GM12878 (cell line): ENCODE measurements around the gene ENOX1. TPM values are rescaled to one million over a fixed set of nuclear protein-coding genes. Genes with fewer than 3 reads are reported as not detected.

Experiments
- POU2F2 ChIP-seq: IDR thresholded peaks from 3 replicates; pipeline ENCODE4 v1.6.1; 2011; ENCODE audit warnings: low read depth, mild to moderate bottlenecking, low read length, borderline replicate concordance
- TCF7 ChIP-seq: IDR thresholded peaks from 2 replicates; pipeline ENCODE4 v1.6.1; 2014; ENCODE audit warnings: antibody characterized with exemption, borderline replicate concordance
- ZNF207 ChIP-seq: fragments of 450-650 bp; IDR thresholded peaks from 2 replicates; pipeline ENCODE4 v1.6.1; 2014; ENCODE audit warnings: antibody characterized with exemption, mild to moderate bottlenecking, borderline replicate concordance
- polyA plus RNA-seq, 11 experiments: library from polyadenylated mRNA; depleted of rRNA in 4 of 11; unstranded in 6 of 11; stranded (reverse) in 5 of 11; fragments of >200 nt; fragmentation: Nextera tagmentation in 4 of 11; fragmentation: Illumina TruSeq in 1 of 11; extraction: Ambion mirVana in 4 of 11; extraction: Trizol in 1 of 11; gene quantifications; 1 replicate in 1 of 11; 2 replicates in 10 of 11; pipeline versions ENCODE4 v1.2.1 to v1.2.3, GENCODE V29; 2011 to 2016; ENCODE audit warnings: inconsistent platforms in 2 of 11, missing spikeins in 2 of 11, low read depth in 1 of 11
- total RNA-seq, 4 experiments: library from RNA; depleted of rRNA in 3 of 4; stranded (reverse); fragments of >200 nt in 3 of 4; fragmentation: Illumina TruSeq in 1 of 4; extraction: Trizol in 1 of 4; gene quantifications; 2 replicates each; pipeline versions ENCODE4 v1.2.1 to v1.2.3, GENCODE V29; 2013 to 2021
- TF ChIP-seq, protein P1 (sequence below): fragments of 450-650 bp; IDR thresholded peaks from 2 replicates; pipeline ENCODE4 v1.6.1; 2017; ENCODE audit warnings: low read depth, mild to moderate bottlenecking, moderate library complexity
- TF ChIP-seq, protein P2 (sequence below): fragments of 450-650 bp; formaldehyde crosslinking; IDR thresholded peaks from 2 replicates; pipeline ENCODE4 v1.5.0; 2022; ENCODE audit warnings: mild to moderate bottlenecking, missing genetic modification characterization

ENOX1 gene
- total and polyA plus RNA-seq, 10 of the 15 experiments (the other 5 are each of a cell fraction or from before 2014, with no cell fraction given) = 0.11 to 0.26 (median 0.15) TPM

DNA sequence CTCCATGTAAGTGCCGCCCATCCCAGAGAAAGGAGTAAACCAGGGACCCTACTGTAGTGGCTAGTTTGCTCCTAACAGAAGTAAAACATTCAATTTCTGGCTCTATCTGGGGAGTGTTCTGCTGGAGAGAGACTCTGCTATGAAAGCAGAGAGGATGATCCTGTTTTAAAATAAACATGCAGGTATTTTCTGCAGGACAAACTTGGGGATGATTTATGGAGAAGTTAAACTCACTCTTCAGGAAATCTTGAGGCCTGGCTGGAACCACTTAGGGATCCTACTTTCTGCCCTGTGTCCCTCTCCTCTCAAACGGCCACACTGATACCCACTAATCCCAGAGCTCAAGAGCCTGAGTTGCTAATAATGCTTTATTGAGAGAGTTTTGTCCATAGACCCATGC is 482.3 kb downstream of the ENOX1 start (continued):
- TF ChIP-seq, protein P1, sequence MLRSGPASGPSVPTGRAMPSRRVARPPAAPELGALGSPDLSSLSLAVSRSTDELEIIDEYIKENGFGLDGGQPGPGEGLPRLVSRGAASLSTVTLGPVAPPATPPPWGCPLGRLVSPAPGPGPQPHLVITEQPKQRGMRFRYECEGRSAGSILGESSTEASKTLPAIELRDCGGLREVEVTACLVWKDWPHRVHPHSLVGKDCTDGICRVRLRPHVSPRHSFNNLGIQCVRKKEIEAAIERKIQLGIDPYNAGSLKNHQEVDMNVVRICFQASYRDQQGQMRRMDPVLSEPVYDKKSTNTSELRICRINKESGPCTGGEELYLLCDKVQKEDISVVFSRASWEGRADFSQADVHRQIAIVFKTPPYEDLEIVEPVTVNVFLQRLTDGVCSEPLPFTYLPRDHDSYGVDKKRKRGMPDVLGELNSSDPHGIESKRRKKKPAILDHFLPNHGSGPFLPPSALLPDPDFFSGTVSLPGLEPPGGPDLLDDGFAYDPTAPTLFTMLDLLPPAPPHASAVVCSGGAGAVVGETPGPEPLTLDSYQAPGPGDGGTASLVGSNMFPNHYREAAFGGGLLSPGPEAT = no peak
- TF ChIP-seq ZNF207 = no peak
- TF ChIP-seq, protein P2, sequence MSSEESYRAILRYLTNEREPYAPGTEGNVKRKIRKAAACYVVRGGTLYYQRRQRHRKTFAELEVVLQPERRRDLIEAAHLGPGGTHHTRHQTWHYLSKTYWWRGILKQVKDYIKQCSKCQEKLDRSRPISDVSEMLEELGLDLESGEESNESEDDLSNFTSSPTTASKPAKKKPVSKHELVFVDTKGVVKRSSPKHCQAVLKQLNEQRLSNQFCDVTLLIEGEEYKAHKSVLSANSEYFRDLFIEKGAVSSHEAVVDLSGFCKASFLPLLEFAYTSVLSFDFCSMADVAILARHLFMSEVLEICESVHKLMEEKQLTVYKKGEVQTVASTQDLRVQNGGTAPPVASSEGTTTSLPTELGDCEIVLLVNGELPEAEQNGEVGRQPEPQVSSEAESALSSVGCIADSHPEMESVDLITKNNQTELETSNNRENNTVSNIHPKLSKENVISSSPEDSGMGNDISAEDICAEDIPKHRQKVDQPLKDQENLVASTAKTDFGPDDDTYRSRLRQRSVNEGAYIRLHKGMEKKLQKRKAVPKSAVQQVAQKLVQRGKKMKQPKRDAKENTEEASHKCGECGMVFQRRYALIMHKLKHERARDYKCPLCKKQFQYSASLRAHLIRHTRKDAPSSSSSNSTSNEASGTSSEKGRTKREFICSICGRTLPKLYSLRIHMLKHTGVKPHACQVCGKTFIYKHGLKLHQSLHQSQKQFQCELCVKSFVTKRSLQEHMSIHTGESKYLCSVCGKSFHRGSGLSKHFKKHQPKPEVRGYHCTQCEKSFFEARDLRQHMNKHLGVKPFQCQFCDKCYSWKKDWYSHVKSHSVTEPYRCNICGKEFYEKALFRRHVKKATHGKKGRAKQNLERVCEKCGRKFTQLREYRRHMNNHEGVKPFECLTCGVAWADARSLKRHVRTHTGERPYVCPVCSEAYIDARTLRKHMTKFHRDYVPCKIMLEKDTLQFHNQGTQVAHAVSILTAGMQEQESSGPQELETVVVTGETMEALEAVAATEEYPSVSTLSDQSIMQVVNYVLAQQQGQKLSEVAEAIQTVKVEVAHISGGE (CRISPR knock-in tag) = no peak
- no peak for TF ChIP-seq TCF7
- TF ChIP-seq POU2F2 = no peak
